Measurements from ENCODE around the gene PAOX. TPM values are rescaled to one million over a fixed set of nuclear protein-coding genes. Genes with fewer than 3 reads are reported as not detected.

PAOX gene
- total and polyA plus RNA-seq, 2 donors (not counting 1 experiment from before 2014, with no cell fraction given), result 21.1 to 24.9 TPM

- peaks cover 56% of the 10 kb centered on the region for H3K4me1 Mint-ChIP-seq
- Histone ChIP-seq H3K27me3 (replicated peaks in 1 of 4; ENCODE audit: control extremely low read depth in 1 of 4, control insufficient read depth in 3 of 4, insufficient read depth in 4 of 4, low read length in 3 of 4) (no peaks in the 10 kb centered on the region), H3K4me1 (ENCODE audit: control insufficient read depth in 2 of 2, insufficient read depth in 2 of 2, low read length in 2 of 2) (peaks cover 23 to 25% of the 10 kb centered on the region in 2 donors), H4K20me1 (ENCODE audit: control insufficient read depth, insufficient read depth, low read length, poor library complexity, severe bottlenecking) (peaks cover 69% of the 10 kb centered on the region), H3K4me3 (ENCODE audit: control extremely low read depth in 1 of 5, extremely low read depth in 1 of 5, insufficient read depth in 1 of 5, low read depth in 2 of 5, low read length in 4 of 5) (no peak overlapping the region), H3K36me3 (replicated peaks in 1 of 2; ENCODE audit: control extremely low read depth in 1 of 2, control insufficient read depth in 1 of 2, extremely low read depth in 1 of 2, insufficient read depth in 2 of 2, low read length in 1 of 2) (peaks cover 7 to 50% of the 10 kb centered on the region in 2 experiments), H3K79me2 (ENCODE audit: control insufficient read depth, insufficient read depth, low read length) (peaks cover 24% of the 10 kb centered on the region), H2AFZ (ENCODE audit: insufficient read depth, low read depth, low read length, poor library complexity, severe bottlenecking) (no peak overlapping the region), H3K9me3 (ENCODE audit: control extremely low read depth in 1 of 3, control insufficient read depth in 2 of 3, insufficient read depth in 1 of 3, low read length in 2 of 3) (peaks cover 0 to 3% (median 3%) of the 10 kb centered on the region in 3 donors), H3K27ac (ENCODE audit: low read length in 2 of 2) (no peak overlapping the region), H3K9ac (ENCODE audit: low read length) (no peak overlapping the region), H3K4me2 (replicated peaks; ENCODE audit: low read depth, low read length, poor library complexity, severe bottlenecking) (no peak overlapping the region)
- no peaks in the 10 kb centered on the region for H3K27me3 Mint-ChIP-seq
- ATAC-seq (ENCODE audit: low read depth), result no peak
- H3K4me3 Mint-ChIP-seq, result no peak overlapping the region
- TF ChIP-seq EZH2 (IDR thresholded peaks at IDR 0.05; ENCODE audit: borderline replicate concordance, insufficient read depth, low read depth, low read length, poor library complexity, severe bottlenecking), result no peak
- TF ChIP-seq, protein P1, sequence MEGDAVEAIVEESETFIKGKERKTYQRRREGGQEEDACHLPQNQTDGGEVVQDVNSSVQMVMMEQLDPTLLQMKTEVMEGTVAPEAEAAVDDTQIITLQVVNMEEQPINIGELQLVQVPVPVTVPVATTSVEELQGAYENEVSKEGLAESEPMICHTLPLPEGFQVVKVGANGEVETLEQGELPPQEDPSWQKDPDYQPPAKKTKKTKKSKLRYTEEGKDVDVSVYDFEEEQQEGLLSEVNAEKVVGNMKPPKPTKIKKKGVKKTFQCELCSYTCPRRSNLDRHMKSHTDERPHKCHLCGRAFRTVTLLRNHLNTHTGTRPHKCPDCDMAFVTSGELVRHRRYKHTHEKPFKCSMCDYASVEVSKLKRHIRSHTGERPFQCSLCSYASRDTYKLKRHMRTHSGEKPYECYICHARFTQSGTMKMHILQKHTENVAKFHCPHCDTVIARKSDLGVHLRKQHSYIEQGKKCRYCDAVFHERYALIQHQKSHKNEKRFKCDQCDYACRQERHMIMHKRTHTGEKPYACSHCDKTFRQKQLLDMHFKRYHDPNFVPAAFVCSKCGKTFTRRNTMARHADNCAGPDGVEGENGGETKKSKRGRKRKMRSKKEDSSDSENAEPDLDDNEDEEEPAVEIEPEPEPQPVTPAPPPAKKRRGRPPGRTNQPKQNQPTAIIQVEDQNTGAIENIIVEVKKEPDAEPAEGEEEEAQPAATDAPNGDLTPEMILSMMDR (IDR thresholded peaks at IDR 0.05), result no peak
- 91% methylated on average over 13 of the region's 16 CpGs for WGBS (ENCODE audit: insufficient coverage)
- intact Hi-C loops (cut with micrococcal nuclease), result loop anchor here (10.0 kb wide), 1 partner anchor 91 kb away; no protein-coding TSS in a partner anchor
- CTCF ChIA-PET, result no interaction called here
- no peak overlapping the region for H3K27ac Mint-ChIP-seq
- POLR2A ChIA-PET, result no interaction called here
- H3K9me3 Mint-ChIP-seq (ENCODE audit: insufficient read depth), result no peaks in the 10 kb centered on the region
- no peak for DNase-seq
These were observed 24.3 kb downstream of the PAOX start for GRCh38 chr10:133403359-133403758.

DNA sequence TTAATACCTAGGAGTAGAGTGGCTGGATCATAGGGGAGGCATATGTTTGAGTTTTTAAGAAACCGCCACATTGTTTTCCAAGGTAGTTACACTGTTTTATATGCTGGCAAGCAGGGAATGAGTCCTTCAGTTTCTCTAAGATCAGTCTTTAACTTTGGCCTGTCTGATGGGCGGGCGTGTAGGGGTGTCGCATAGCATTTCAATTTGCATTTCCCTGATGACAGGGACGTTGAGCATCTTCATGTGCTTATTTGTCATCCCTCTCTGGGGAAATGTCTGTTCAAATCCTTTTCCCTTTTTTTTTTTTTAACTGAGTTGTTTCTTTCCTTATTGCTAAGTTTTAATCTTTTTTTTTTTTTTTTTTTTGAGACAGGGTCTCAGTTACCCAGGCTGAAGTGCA lies 24.7 kb downstream of the PAOX start:
- intact Hi-C loops (cut with micrococcal nuclease), result loop anchor here (10.0 kb wide), 1 partner anchor 91 kb away; no protein-coding TSS in a partner anchor
- H3K27ac ChIP-seq (ENCODE audit: low read length in 2 of 2), result no peak overlapping the region
- H3K4me3 ChIP-seq (ENCODE audit: control extremely low read depth in 1 of 5, extremely low read depth in 1 of 5, insufficient read depth in 1 of 5, low read depth in 2 of 5, low read length in 4 of 5), result no peak overlapping the region
- no peaks in the 10 kb centered on the region for H3K27me3 ChIP-seq (replicated peaks in 1 of 4; ENCODE audit: control extremely low read depth in 1 of 4, control insufficient read depth in 3 of 4, insufficient read depth in 4 of 4, low read length in 3 of 4)
- peaks cover 24% of the 10 kb centered on the region for H3K79me2 ChIP-seq (ENCODE audit: control insufficient read depth, insufficient read depth, low read length)
- no peaks in the 10 kb centered on the region for H3K9me3 Mint-ChIP-seq (ENCODE audit: insufficient read depth)
- DNase-seq, result no peak
- peaks cover 9 to 50% of the 10 kb centered on the region in 2 experiments for H3K36me3 ChIP-seq (replicated peaks in 1 of 2; ENCODE audit: control extremely low read depth in 1 of 2, control insufficient read depth in 1 of 2, extremely low read depth in 1 of 2, insufficient read depth in 2 of 2, low read length in 1 of 2)
- no peak overlapping the region for H3K4me3 Mint-ChIP-seq
- H3K4me1 Mint-ChIP-seq, result peaks cover 55% of the 10 kb centered on the region
- H3K4me2 ChIP-seq (replicated peaks; ENCODE audit: low read depth, low read length, poor library complexity, severe bottlenecking), result no peak overlapping the region
- no peaks in the 10 kb centered on the region for H3K27me3 Mint-ChIP-seq
- no peak for ATAC-seq (ENCODE audit: low read depth)
- peaks cover 70% of the 10 kb centered on the region for H4K20me1 ChIP-seq (ENCODE audit: control insufficient read depth, insufficient read depth, low read length, poor library complexity, severe bottlenecking)
- no peak overlapping the region for H3K27ac Mint-ChIP-seq
- TF ChIP-seq EZH2 (IDR thresholded peaks at IDR 0.05; ENCODE audit: borderline replicate concordance, insufficient read depth, low read depth, low read length, poor library complexity, severe bottlenecking), result no peak
- TF ChIP-seq, protein P1 (IDR thresholded peaks at IDR 0.05), result no peak
- peaks cover 23 to 25% of the 10 kb centered on the region in 2 donors for H3K4me1 ChIP-seq (ENCODE audit: control insufficient read depth in 2 of 2, insufficient read depth in 2 of 2, low read length in 2 of 2)
- CTCF ChIA-PET, result interaction anchor here (0.7 kb wide), 1 partner anchor 42 kb away, joined by 3 read pairs; no protein-coding TSS in a partner anchor
- 100% methylated on average over 2 of the region's 5 CpGs for WGBS (ENCODE audit: insufficient coverage)
- POLR2A ChIA-PET, result interaction anchor here (0.7 kb wide), 1 partner anchor 51 kb away, joined by 7 read pairs; no protein-coding TSS in a partner anchor
- H3K9me3 ChIP-seq (ENCODE audit: control extremely low read depth in 1 of 3, control insufficient read depth in 2 of 3, insufficient read depth in 1 of 3, low read length in 2 of 3), result peaks cover 0 to 3% (median 3%) of the 10 kb centered on the region in 3 donors
- no peak overlapping the region for H3K9ac ChIP-seq (ENCODE audit: low read length)
- H2AFZ ChIP-seq (ENCODE audit: insufficient read depth, low read depth, low read length, poor library complexity, severe bottlenecking), result no peak overlapping the region
